UCSD-AML1 (cell line): ENCODE results near the gene BTBD17.

Experiments used
- DNase-seq: peaks from one replicate; lab custom pipeline; 2025; ENCODE audit not compliant: unreplicated experiment; lab: John Stamatoyannopoulos, UW

The BTBD17 gene

GRCh38 chr17:74336307-74336706, 25.4 kb downstream of the BTBD17 start:
- DNase-seq, result no peak

GRCh38 chr17:74335529-74336062, 26.1 kb downstream of the BTBD17 start:
- no peak for DNase-seq

GRCh38 chr17:74334393-74335039, 27.2 kb downstream of the BTBD17 start:
- no peak for DNase-seq

GRCh38 chr17:74332763-74333283, 28.8 kb downstream of the BTBD17 start:
- DNase-seq, result no peak

GRCh38 chr17:74332017-74332650, 29.5 kb downstream of the BTBD17 start:
- no peak for DNase-seq

GRCh38 chr17:74330446-74330845, 31.2 kb downstream of the BTBD17 start:
- no peak for DNase-seq

GRCh38 chr17:74329378-74329777, 32.3 kb downstream of the BTBD17 start:
- no peak for DNase-seq

GRCh38 chr17:74328487-74328886, 33.2 kb downstream of the BTBD17 start:
- no peak for DNase-seq

- DNase-seq, result no peak
Measured at GRCh38 chr17:74326506-74326905, 35.2 kb downstream of the BTBD17 start.

- no peak for DNase-seq
Measured at GRCh38 chr17:74325743-74326379, 35.8 kb downstream of the BTBD17 start, which contains the start of gene KIF19. Gene KIF19, plus strand, starts transcription at chr17:74326226. Its CDS starts 124 bp downstream, at chr17:74326350.

- no peak for DNase-seq
Measured at GRCh38 chr17:74325376-74325742, 36.3 kb downstream of the BTBD17 start.

- no peak for DNase-seq
Measured at GRCh38 chr17:74324521-74324920, 37.1 kb downstream of the BTBD17 start.

GRCh38 chr17:74318391-74318790, 43.3 kb downstream of the BTBD17 start:
- no peak for DNase-seq

GRCh38 chr17:74317071-74317470, 44.6 kb downstream of the BTBD17 start:
- no peak for DNase-seq

GRCh38 chr17:74316220-74316619, 45.4 kb downstream of the BTBD17 start:
- DNase-seq, result no peak

- DNase-seq, result no peak
Measured at GRCh38 chr17:74314877-74315276, 46.8 kb downstream of the BTBD17 start.

GRCh38 chr17:74309902-74310301, 51.8 kb downstream of the BTBD17 start:
- no peak for DNase-seq

- DNase-seq, result peak; percentile 64
Measured at GRCh38 chr17:74307984-74308773, 53.5 kb downstream of the BTBD17 start.
